ENCODE measurements around the gene SERPINB11. TPM values are rescaled to one million over a fixed set of nuclear protein-coding genes. Genes with fewer than 3 reads are reported as not detected.
"Not testable (repeated sequence)": the region's sequence is repeated elsewhere in the genome, so short reads cannot be mapped to it uniquely, and the experiment has no call there.

SERPINB11 gene
- total and polyA plus RNA-seq, 4 donors: not detected

DNA sequence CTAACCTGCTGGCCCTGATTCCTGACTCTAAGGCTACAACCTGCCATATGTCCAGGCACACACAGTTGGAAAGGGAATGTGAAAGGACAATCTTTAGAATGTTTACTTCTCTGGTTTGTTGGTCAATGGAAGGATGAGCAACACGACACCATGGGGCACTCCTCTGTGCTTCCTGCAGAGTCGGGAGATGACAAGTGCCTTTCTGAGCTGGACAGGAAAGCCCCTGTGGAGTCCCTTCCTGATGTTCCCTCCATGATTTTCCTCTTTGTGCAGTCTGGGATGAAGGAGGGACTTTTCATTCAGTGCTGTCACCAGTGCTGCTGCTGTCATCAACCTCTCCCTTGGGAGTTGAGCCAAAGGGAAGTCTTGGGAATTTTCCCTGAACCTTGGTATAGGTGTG lies 49.9 kb downstream of the SERPINB11 start:
- no peak for ATAC-seq (ENCODE audit: low FRiP score)
- H3K4me3 ChIP-seq (ENCODE audit: low read length in 2 of 2): no peak overlapping the region
- no peaks in the 10 kb centered on the region for H3K9me3 ChIP-seq (ENCODE audit: control insufficient read depth, low read length)
- intact Hi-C loops (cut with DNase I): no loop called here
- no peaks in the 10 kb centered on the region for H3K4me1 ChIP-seq (ENCODE audit: control insufficient read depth in 1 of 2, insufficient read depth in 2 of 2, low read length in 2 of 2)
- 67 to 73% methylated on average over 2 of the region's 2 CpGs for WGBS, 2 donors
- H3K36me3 ChIP-seq (ENCODE audit: control insufficient read depth in 1 of 2, insufficient read depth in 2 of 2, low read length in 1 of 2): no peaks in the 10 kb centered on the region
- DNase-seq: no peak
- no peaks in the 10 kb centered on the region for H3K27me3 ChIP-seq (ENCODE audit: control insufficient read depth in 1 of 2, insufficient read depth in 2 of 2, low read length in 1 of 2)
- H3K27ac ChIP-seq (ENCODE audit: low read depth in 1 of 2, low read length in 2 of 2): no peak overlapping the region

GRCh38 chr18:63753676-63754075 lies 50.9 kb downstream of the SERPINB11 start:
- no peaks in the 10 kb centered on the region for H3K4me1 ChIP-seq (ENCODE audit: control insufficient read depth in 1 of 2, insufficient read depth in 2 of 2, low read length in 2 of 2)
- intact Hi-C loops (cut with DNase I): no loop called here
- H3K9me3 ChIP-seq (ENCODE audit: control insufficient read depth, low read length): no peaks in the 10 kb centered on the region
- no peaks in the 10 kb centered on the region for H3K36me3 ChIP-seq (ENCODE audit: control insufficient read depth in 1 of 2, insufficient read depth in 2 of 2, low read length in 1 of 2)
- DNase-seq (no peak), ATAC-seq (ENCODE audit: low FRiP score) (no peak)
- H3K27me3 ChIP-seq (ENCODE audit: control insufficient read depth in 1 of 2, insufficient read depth in 2 of 2, low read length in 1 of 2): no peaks in the 10 kb centered on the region
- H3K4me3 ChIP-seq (ENCODE audit: low read length in 2 of 2): no peak overlapping the region
- no peak overlapping the region for H3K27ac ChIP-seq (ENCODE audit: low read depth in 1 of 2, low read length in 2 of 2)

DNA sequence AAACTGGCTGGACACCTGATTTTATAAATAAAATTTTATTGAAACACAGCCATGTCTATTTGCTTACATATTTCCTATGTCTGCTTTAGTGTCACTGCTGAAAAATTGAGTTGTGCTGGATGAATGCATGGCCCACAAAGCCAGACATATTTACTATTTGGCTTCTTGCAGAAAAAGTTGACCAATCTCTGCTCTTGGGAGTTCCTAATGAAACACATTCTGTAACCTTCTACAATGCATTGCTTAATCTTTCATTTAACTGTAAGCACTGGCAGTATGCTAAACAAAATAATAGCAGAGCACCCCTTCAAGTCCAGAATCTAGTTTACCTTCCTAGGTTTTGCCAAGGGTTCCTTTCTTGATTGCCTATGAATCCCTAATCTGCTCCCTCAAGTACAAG lies 54.8 kb downstream of the SERPINB11 start:
- Histone ChIP-seq H3K9me3 (ENCODE audit: control insufficient read depth, low read length) (peaks cover 5% of the 10 kb centered on the region), H3K27me3 (ENCODE audit: control insufficient read depth in 1 of 2, insufficient read depth in 2 of 2, low read length in 1 of 2) (no peaks in the 10 kb centered on the region), H3K27ac (ENCODE audit: low read depth in 1 of 2, low read length in 2 of 2) (no peak overlapping the region), H3K4me1 (ENCODE audit: control insufficient read depth in 1 of 2, insufficient read depth in 2 of 2, low read length in 2 of 2) (no peaks in the 10 kb centered on the region), H3K4me3 (ENCODE audit: low read length in 2 of 2) (no peak overlapping the region), H3K36me3 (ENCODE audit: control insufficient read depth in 1 of 2, insufficient read depth in 2 of 2, low read length in 1 of 2) (no peaks in the 10 kb centered on the region)
- intact Hi-C loops (cut with DNase I): no loop called here
- peak; percentile 15 for ATAC-seq (ENCODE audit: low FRiP score)
- DNase-seq: no peak

DNA sequence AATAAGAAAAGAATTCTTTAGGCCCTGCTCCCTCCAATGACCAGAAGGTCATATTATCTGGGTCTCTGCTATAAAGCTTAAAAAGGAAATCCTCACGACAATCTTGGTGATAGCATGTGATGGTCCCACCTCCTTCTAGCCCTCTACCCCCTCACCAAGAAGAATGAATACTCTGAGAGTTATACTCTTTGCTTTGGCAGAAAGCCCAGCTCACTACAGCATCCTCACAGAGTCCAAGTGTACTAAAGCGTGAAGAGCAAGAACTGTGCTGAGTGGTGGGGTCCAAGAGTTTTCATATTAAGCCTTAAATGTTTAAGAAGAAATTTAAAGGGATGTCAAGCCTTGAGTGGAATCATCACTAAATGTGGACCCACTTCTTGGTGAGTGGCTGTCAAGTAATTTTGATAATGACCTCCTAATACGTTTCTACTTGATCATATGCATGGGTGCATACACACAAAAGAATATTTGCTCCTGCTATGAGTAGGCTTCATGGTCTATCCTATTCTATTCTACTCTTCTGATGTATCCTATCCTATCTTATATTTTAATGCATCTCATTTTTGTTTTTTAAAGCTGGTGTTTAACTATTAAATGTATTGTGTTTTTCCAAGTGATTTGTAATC lies 56.0 kb downstream of the SERPINB11 start:
- no peak for ATAC-seq (ENCODE audit: low FRiP score)
- WGBS, 2 donors: 31 to 32% methylated on average over 3 of the region's 3 CpGs
- DNase-seq: no peak
- Histone ChIP-seq H3K4me1 (ENCODE audit: control insufficient read depth in 1 of 2, insufficient read depth in 2 of 2, low read length in 2 of 2) (no peaks in the 10 kb centered on the region), H3K9me3 (ENCODE audit: control insufficient read depth, low read length) (peaks cover 5% of the 10 kb centered on the region), H3K36me3 (ENCODE audit: control insufficient read depth in 1 of 2, insufficient read depth in 2 of 2, low read length in 1 of 2) (no peaks in the 10 kb centered on the region), H3K4me3 (ENCODE audit: low read length in 2 of 2) (no peak overlapping the region), H3K27me3 (ENCODE audit: control insufficient read depth in 1 of 2, insufficient read depth in 2 of 2, low read length in 1 of 2) (no peaks in the 10 kb centered on the region), H3K27ac (ENCODE audit: low read depth in 1 of 2, low read length in 2 of 2) (no peak overlapping the region)
- intact Hi-C loops (cut with DNase I): no loop called here

- DNase-seq; intact Hi-C loops (cut with DNase I); H3K9me3 ChIP-seq (ENCODE audit: control insufficient read depth, low read length); ATAC-seq (ENCODE audit: low FRiP score); H3K27ac ChIP-seq (ENCODE audit: low read depth in 1 of 2, low read length in 2 of 2); H3K4me1 ChIP-seq (ENCODE audit: control insufficient read depth in 1 of 2, insufficient read depth in 2 of 2, low read length in 2 of 2); H3K4me3 ChIP-seq (ENCODE audit: low read length in 2 of 2); H3K36me3 ChIP-seq (ENCODE audit: control insufficient read depth in 1 of 2, insufficient read depth in 2 of 2, low read length in 1 of 2); H3K27me3 ChIP-seq (ENCODE audit: control insufficient read depth in 1 of 2, insufficient read depth in 2 of 2, low read length in 1 of 2): not testable (repeated sequence)
- 96 to 98% methylated on average over 2 of the region's 2 CpGs for WGBS, 2 donors
These were observed 57.0 kb downstream of the SERPINB11 start for GRCh38 chr18:63759786-63760185.

DNA sequence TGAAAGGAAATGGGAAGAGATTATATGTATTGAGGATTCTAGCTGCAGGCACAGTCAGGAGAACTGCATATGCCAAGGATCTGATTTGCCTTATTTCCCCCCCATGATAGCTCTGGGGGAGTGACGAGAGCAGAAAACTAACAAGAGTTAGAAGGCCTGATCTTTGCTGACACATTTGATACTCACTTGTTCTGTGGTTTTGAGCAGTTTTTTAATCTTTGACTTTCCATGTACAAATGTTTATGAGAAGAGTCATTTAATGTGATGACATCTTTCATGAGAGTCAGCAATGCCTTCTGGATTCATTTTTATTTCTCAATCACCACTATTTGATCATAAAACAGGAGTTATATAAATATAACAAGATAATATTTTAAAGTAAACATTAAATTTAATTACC lies 59.8 kb downstream of the SERPINB11 start:
- Histone ChIP-seq H3K36me3 (ENCODE audit: control insufficient read depth in 1 of 2, insufficient read depth in 2 of 2, low read length in 1 of 2) (no peaks in the 10 kb centered on the region), H3K27me3 (ENCODE audit: control insufficient read depth in 1 of 2, insufficient read depth in 2 of 2, low read length in 1 of 2) (no peaks in the 10 kb centered on the region), H3K4me3 (ENCODE audit: low read length in 2 of 2) (no peak overlapping the region), H3K27ac (ENCODE audit: low read depth in 1 of 2, low read length in 2 of 2) (no peak overlapping the region), H3K4me1 (ENCODE audit: control insufficient read depth in 1 of 2, insufficient read depth in 2 of 2, low read length in 2 of 2) (no peaks in the 10 kb centered on the region), H3K9me3 (ENCODE audit: control insufficient read depth, low read length) (peaks cover 5% of the 10 kb centered on the region)
- WGBS, 2 donors: 78 to 80% methylated on average over 1 of the region's 1 CpG
- DNase-seq (no peak), ATAC-seq (ENCODE audit: low FRiP score) (no peak)
- intact Hi-C loops (cut with DNase I): no loop called here

GRCh38 chr18:63763831-63764600 lies 61.3 kb downstream of the SERPINB11 start:
- DNase-seq: no peak
- ATAC-seq (ENCODE audit: low FRiP score): no peak
- H3K27ac ChIP-seq (ENCODE audit: low read depth in 1 of 2, low read length in 2 of 2): no peak overlapping the region
- no peak overlapping the region for H3K4me3 ChIP-seq (ENCODE audit: low read length in 2 of 2)
- WGBS, 2 donors: 61 to 75% methylated on average over 3 of the region's 3 CpGs
- no peaks in the 10 kb centered on the region for H3K4me1 ChIP-seq (ENCODE audit: control insufficient read depth in 1 of 2, insufficient read depth in 2 of 2, low read length in 2 of 2)
- H3K27me3 ChIP-seq (ENCODE audit: control insufficient read depth in 1 of 2, insufficient read depth in 2 of 2, low read length in 1 of 2): no peaks in the 10 kb centered on the region
- intact Hi-C loops (cut with DNase I): no loop called here
- no peaks in the 10 kb centered on the region for H3K36me3 ChIP-seq (ENCODE audit: control insufficient read depth in 1 of 2, insufficient read depth in 2 of 2, low read length in 1 of 2)
- peaks cover 5% of the 10 kb centered on the region for H3K9me3 ChIP-seq (ENCODE audit: control insufficient read depth, low read length)

DNA sequence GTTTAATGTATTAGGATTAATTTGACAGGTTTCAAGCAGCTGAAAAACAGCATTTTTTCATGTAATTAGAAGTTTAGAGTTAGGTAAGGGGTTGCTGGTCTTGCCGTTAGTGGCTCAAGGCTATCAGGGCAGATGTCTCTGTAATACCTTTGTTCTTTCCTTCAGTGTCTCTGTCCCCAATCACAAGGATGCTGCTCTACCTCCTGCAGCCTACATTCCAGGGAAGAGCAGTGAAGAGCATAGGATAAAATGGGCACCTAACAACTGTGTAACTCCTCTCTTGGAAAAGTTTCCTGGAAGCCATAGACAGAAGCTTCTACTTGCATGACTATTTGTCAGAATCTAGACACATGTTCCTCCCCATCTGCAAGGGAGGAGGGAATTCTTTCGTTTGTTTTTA lies 63.1 kb downstream of the SERPINB11 start:
- ATAC-seq (ENCODE audit: low FRiP score) (no peak), DNase-seq (no peak)
- intact Hi-C loops (cut with DNase I): no loop called here
- no peak overlapping the region for H3K4me3 ChIP-seq (ENCODE audit: low read length in 2 of 2)
- H3K36me3 ChIP-seq (ENCODE audit: control insufficient read depth in 1 of 2, insufficient read depth in 2 of 2, low read length in 1 of 2): no peaks in the 10 kb centered on the region
- 65 to 66% methylated on average over 2 of the region's 2 CpGs for WGBS, 2 donors
- H3K27me3 ChIP-seq (ENCODE audit: control insufficient read depth in 1 of 2, insufficient read depth in 2 of 2, low read length in 1 of 2): no peaks in the 10 kb centered on the region
- peaks cover 2% of the 10 kb centered on the region for H3K9me3 ChIP-seq (ENCODE audit: control insufficient read depth, low read length)
- H3K27ac ChIP-seq (ENCODE audit: low read depth in 1 of 2, low read length in 2 of 2): no peak overlapping the region
- no peaks in the 10 kb centered on the region for H3K4me1 ChIP-seq (ENCODE audit: control insufficient read depth in 1 of 2, insufficient read depth in 2 of 2, low read length in 2 of 2)
